ENCODE results near the gene KANSL1L. TPM values are rescaled to one million over a fixed set of nuclear protein-coding genes. Genes with fewer than 3 reads are reported as not detected.

KANSL1L gene, protein sequence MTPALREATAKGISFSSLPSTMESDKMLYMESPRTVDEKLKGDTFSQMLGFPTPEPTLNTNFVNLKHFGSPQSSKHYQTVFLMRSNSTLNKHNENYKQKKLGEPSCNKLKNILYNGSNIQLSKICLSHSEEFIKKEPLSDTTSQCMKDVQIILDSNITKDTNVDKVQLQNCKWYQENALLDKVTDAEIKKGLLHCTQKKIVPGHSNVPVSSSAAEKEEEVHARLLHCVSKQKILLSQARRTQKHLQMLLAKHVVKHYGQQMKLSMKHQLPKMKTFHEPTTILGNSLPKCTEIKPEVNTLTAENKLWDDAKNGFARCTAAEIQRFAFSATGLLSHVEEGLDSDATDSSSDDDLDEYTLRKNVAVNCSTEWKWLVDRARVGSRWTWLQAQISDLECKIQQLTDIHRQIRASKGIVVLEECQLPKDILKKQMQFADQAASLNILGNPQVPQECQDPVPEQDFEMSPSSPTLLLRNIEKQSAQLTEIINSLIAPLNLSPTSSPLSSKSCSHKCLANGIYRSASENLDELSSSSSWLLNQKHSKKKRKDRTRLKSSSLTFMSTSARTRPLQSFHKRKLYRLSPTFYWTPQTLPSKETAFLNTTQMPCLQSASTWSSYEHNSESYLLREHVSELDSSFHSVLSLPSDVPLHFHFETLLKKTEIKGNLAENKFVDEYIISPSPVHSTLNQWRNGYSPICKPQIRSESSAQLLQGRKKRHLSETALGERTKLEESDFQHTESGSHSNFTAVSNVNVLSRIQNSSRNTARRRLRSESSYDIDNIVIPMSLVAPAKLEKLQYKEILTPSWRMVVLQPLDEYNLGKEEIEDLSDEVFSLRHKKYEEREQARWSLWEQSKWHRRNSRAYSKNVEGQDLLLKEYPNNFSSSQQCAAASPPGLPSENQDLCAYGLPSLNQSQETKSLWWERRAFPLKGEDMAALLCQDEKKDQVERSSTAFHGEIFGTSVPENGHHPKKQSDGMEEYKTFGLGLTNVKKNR
- 7.4 and 9.8 TPM in 2 replicates for total RNA-seq (2022)
- percentile 62 among the genes with signal in this experiment for Bru-seq, nascent RNA
- percentile 52 among the genes with signal in this experiment for BruChase-seq, experiment 1, labeled RNA remaining after a 6-hour chase
- BruChase-seq, experiment 2, labeled RNA remaining after a 2-hour chase = percentile 62 among the genes with signal in this experiment
- long read RNA-seq, partial matches to known transcripts = 0 of 11 reads
- long read RNA-seq, other reads (novel, unspliced or antisense) = 10 of 11 reads

DNA sequence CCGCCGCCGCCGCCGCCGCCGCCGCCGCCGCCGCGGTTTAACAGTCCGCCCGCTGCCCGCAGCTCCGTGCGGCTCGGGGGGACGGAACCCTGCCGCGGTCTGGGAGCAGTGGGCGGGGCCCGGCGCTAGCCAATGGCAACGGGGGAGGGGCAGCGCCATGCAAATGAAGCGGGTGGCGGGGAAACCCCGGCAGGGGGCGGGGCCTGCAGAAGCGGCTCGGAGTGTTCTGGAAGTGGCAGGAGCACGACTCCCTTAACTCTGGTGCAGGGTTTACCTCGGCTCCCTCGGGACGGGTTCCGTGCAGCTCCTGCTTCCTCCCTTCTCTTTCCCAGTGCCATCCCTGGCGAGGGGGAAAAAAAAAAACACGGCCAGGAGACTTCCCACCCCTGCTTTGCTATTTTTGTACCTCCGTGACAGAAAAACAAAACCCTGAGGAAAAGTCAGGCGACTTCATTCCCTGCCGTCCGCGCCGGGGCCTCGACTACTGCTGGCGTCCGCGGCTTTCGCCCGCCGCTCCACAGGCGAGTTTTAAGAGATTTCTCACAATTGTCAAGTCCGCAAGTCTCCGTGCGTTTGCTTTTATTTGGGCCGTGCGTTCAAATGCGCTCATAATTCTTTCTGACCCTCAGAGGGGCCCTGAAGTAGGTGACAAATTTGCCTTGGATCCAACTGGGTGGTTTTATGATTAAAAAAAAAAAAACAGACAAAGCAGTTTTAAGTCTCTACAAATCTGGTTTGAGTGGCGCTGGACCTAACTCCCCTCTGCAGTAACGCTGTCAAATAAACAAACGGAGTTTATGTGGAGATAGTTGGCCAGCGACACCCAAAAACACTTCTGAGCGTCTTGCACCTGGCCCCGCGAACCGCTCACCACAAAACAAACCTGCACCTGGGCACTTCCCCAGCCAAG is at the start of gene KANSL1L:
TSS of gene KANSL1L (minus strand) at position 101 of the 910 bp plus-strand sequence. CDS start 16,827 bp downstream, outside the sequence.
- peak; percentile 96 for DNase-seq (ENCODE audit: unreplicated experiment)
- peaks cover 12% of the 10 kb centered on the region for H3K36me3 Mint-ChIP-seq (ENCODE audit: insufficient read depth, unreplicated experiment)
- H3K4me3 Mint-ChIP-seq (ENCODE audit: unreplicated experiment) = peak within 1 kb of the TSS; percentile 99
- H3K27ac Mint-ChIP-seq (ENCODE audit: low read depth, unreplicated experiment) = peak within 1 kb of the TSS; percentile 99
- CTCF ChIA-PET = interaction anchor here (0.5 to 3.2 kb wide), 4 partner anchors 10 to 196 kb away, joined by 3 to 13 read pairs (median 3); no protein-coding TSS in a partner anchor
- H3K27me3 Mint-ChIP-seq (ENCODE audit: insufficient read depth, unreplicated experiment) = no peaks in the 10 kb centered on the region
- intact Hi-C loops (cut with micrococcal nuclease) = loop anchor here (2.0 to 5.0 kb wide), 2 partner anchors 99 to 169 kb away; partner anchors contain the start of gene RPE
- H3K4me1 Mint-ChIP-seq (ENCODE audit: insufficient read depth, unreplicated experiment) = peaks cover 27% of the 10 kb centered on the region
- BruUV-seq (replicated peaks) = TSS peak; percentile 48
- H3K9me3 Mint-ChIP-seq (ENCODE audit: unreplicated experiment) = no peaks in the 10 kb centered on the region
- TF ChIP-seq, protein P1, sequence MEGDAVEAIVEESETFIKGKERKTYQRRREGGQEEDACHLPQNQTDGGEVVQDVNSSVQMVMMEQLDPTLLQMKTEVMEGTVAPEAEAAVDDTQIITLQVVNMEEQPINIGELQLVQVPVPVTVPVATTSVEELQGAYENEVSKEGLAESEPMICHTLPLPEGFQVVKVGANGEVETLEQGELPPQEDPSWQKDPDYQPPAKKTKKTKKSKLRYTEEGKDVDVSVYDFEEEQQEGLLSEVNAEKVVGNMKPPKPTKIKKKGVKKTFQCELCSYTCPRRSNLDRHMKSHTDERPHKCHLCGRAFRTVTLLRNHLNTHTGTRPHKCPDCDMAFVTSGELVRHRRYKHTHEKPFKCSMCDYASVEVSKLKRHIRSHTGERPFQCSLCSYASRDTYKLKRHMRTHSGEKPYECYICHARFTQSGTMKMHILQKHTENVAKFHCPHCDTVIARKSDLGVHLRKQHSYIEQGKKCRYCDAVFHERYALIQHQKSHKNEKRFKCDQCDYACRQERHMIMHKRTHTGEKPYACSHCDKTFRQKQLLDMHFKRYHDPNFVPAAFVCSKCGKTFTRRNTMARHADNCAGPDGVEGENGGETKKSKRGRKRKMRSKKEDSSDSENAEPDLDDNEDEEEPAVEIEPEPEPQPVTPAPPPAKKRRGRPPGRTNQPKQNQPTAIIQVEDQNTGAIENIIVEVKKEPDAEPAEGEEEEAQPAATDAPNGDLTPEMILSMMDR (IDR thresholded peaks at IDR 0.05; ENCODE audit: unreplicated experiment) = no peak
- POLR2A ChIA-PET = interaction anchor here (0.6 to 2.6 kb wide), 24 partner anchors 8 to 470 kb away, joined by 3 to 17 read pairs (median 4); no protein-coding TSS in a partner anchor

DNA sequence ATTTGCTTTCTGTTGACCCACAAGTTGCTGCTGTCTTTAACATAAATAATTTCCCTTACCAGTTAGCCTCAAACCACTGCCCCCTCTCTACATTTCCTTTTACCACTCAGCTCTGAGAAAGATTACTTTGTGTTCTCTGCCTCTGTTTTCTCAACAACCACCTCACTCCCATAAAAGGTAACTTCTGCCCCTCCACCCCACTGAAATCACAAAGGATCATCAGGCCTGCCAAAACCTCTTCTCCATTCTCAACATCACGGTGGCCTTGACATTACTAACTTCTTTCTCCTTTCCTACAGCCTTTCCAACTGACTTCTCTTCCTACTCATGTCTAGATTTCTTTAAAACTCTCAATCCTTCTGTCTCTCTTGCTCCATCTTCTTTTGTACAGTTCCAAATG is 43.9 kb upstream of the KANSL1L start:
- ChIA-PET POLR2A (interaction anchor here (0.7 kb wide), 1 partner anchor 226 kb away, joined by 3 read pairs; no protein-coding TSS in a partner anchor), CTCF (interaction anchor here (0.6 kb wide), 1 partner anchor 1947 kb away, joined by 4 read pairs; no protein-coding TSS in a partner anchor)
- DNase-seq (ENCODE audit: unreplicated experiment) = no peak
- Mint-ChIP-seq H3K4me3 (ENCODE audit: unreplicated experiment) (no peak overlapping the region), H3K9me3 (ENCODE audit: unreplicated experiment) (no peaks in the 10 kb centered on the region), H3K36me3 (ENCODE audit: insufficient read depth, unreplicated experiment) (no peaks in the 10 kb centered on the region), H3K27ac (ENCODE audit: low read depth, unreplicated experiment) (no peak overlapping the region), H3K27me3 (ENCODE audit: insufficient read depth, unreplicated experiment) (no peaks in the 10 kb centered on the region), H3K4me1 (ENCODE audit: insufficient read depth, unreplicated experiment) (no peaks in the 10 kb centered on the region)
- no TSS peak for BruUV-seq (replicated peaks)
- TF ChIP-seq, protein P1 (IDR thresholded peaks at IDR 0.05; ENCODE audit: unreplicated experiment) = no peak
- intact Hi-C loops (cut with micrococcal nuclease) = no loop called here

DNA sequence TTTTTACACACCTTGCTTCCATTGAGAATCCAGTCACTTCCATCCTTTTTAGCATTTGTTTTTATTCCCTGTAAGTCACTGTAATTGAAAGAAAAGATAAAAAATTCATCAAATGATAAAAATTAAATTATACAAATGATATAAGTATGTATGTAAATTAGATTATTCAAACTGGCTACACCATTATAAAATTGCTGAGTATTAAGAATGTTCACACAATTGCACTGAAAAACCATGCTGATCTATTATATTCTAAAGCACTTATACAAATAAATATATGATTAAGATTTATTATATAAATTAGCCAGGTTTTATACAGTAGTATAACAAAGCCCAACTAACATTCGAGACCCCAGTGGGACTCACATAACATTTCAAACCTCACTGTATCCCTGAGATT is 39.0 kb upstream of the KANSL1L start:
- intact Hi-C loops (cut with micrococcal nuclease) = no loop called here
- BruUV-seq (replicated peaks) = no TSS peak
- H3K9me3 Mint-ChIP-seq (ENCODE audit: unreplicated experiment) = no peaks in the 10 kb centered on the region
- TF ChIP-seq, protein P1 (IDR thresholded peaks at IDR 0.05; ENCODE audit: unreplicated experiment) = no peak
- ChIA-PET CTCF (interaction anchor here (1.0 to 2.4 kb wide), 2 partner anchors 11 to 14 kb away, joined by 3 to 10 read pairs; no protein-coding TSS in a partner anchor), POLR2A (no interaction called here)
- H3K4me3 Mint-ChIP-seq (ENCODE audit: unreplicated experiment) = no peak overlapping the region
- no peaks in the 10 kb centered on the region for H3K36me3 Mint-ChIP-seq (ENCODE audit: insufficient read depth, unreplicated experiment)
- no peaks in the 10 kb centered on the region for H3K4me1 Mint-ChIP-seq (ENCODE audit: insufficient read depth, unreplicated experiment)
- H3K27ac Mint-ChIP-seq (ENCODE audit: low read depth, unreplicated experiment) = no peak overlapping the region
- no peaks in the 10 kb centered on the region for H3K27me3 Mint-ChIP-seq (ENCODE audit: insufficient read depth, unreplicated experiment)
- no peak for DNase-seq (ENCODE audit: unreplicated experiment)
